Activated CD4-positive, alpha-beta T cell treated with anti-CD3 and anti-CD28 coated beads, Interleukin-2, amount 10 ng/mL, durations not matched to agents 7 days and 5 days (primary cell): ENCODE results near the gene CBX2. TPM values are rescaled to one million over a fixed set of nuclear protein-coding genes. Genes with fewer than 3 reads are reported as not detected.

ENCODE experiments used
- CTCF ChIA-PET: fragments of 350-600 bp; sonication (Branson Sonifier 250); formaldehyde crosslinking; loops from one replicate; lab custom pipeline; 2021; ENCODE audit warnings: antibody characterized with exemption; lab: Charles Lee
- POLR2A ChIA-PET: fragments of 350-600 bp; sonication (Branson Sonifier 250); formaldehyde crosslinking; loops from one replicate; lab custom pipeline; 2021; ENCODE audit warnings: antibody characterized with exemption; lab: Charles Lee
- DNase-seq: peaks from one replicate; pipeline ENCODE4 v3.0.0-alpha.2; 2020
- H3K27ac Mint-ChIP-seq: one replicate; pipeline ENCODE4 v1.8.0; 2021; ENCODE audit warnings: mild to moderate bottlenecking, moderate library complexity, mixed read lengths
- H3K27me3 Mint-ChIP-seq: one replicate; pipeline ENCODE4 v1.8.0; 2021; ENCODE audit warnings: mixed read lengths
- H3K36me3 Mint-ChIP-seq: one replicate; pipeline ENCODE4 v1.8.0; 2021; ENCODE audit warnings: low read depth, mixed read lengths
- H3K4me1 Mint-ChIP-seq: one replicate; pipeline ENCODE4 v1.8.0; 2021; ENCODE audit warnings: mixed read lengths
- H3K4me3 Mint-ChIP-seq: one replicate; pipeline ENCODE4 v1.8.0; 2021; ENCODE audit warnings: mild to moderate bottlenecking, moderate library complexity, mixed read lengths
- H3K9me3 Mint-ChIP-seq: one replicate; pipeline ENCODE4 v1.8.0; 2021; ENCODE audit warnings: mixed read lengths
- total RNA-seq, 2 experiments: library from RNA; stranded (reverse); gene quantifications; one replicate each; pipeline ENCODE4 v1.2.3, GENCODE V29; 2021

CBX2 gene
- total RNA-seq, 2 experiments from 2014 or later: 4.6 to 5.5 TPM

GRCh38 chr17:79796444-79796762 lies 18.5 kb downstream of the CBX2 start:
- Mint-ChIP-seq H3K27ac (peak overlapping the region; percentile 88), H3K9me3 (no peaks in the 10 kb centered on the region), H3K36me3 (peaks cover 9% of the 10 kb centered on the region), H3K27me3 (peaks cover 48% of the 10 kb centered on the region), H3K4me3 (peak overlapping the region; percentile 85), H3K4me1 (peaks cover 31% of the 10 kb centered on the region)
- DNase-seq: no peak
- POLR2A ChIA-PET: interaction anchor here (0.6 to 1.0 kb wide), 2 partner anchors 43 to 191 kb away, joined by 3 to 6 read pairs; partner anchors contain the start of gene CBX4
- CTCF ChIA-PET: interaction anchor here (0.7 to 22.3 kb wide), 4 partner anchors 22 to 1086 kb away, joined by 3 to 257 read pairs (median 4); partner anchors contain the start of gene CBX4

DNA sequence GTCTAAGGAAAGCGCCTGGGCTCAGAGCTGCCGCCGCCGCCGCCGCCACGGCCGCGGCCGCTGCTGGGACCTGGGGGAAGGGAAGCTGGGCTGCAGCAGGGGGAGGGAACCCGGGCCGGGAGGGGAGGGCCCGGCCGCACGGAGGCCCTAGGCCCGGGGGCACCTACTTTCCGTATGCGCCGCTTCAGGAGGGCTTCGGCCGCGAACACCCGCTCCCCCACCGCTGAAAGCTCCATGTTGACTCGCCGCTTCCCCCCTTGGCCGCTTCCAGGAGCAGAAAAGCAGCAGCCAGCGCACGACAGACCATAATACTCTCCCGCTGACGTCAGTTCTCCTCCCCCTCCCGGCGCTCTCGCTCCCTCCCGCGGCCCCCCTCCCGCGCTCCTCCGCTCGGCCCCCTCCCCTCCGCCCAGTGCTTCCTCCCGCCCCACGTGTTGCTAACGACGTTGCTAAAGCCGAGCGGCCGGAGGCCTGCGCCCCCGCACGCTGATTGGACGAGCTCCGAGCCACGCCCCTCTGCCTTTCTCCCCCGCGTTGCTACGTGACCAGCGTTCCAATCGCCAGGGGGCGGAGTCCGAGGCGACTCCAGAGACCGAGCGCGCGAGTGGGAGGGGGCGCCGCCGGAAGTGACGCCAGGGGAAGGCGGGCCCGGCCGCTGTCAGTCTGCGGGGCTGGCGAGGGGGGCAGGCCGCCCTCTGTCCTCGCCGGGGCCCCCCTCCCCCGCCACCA lies 19.0 kb downstream of the CBX2 start, which contains the start of gene CBX8:
TSS of gene CBX8 (minus strand) at position 315 of the 729 bp plus-strand sequence. CDS start at position 236, 79 bp downstream.
- H3K36me3 Mint-ChIP-seq: peaks cover 9% of the 10 kb centered on the region
- ChIA-PET CTCF (interaction anchor here (0.7 to 22.3 kb wide), 7 partner anchors 11 to 1085 kb away, joined by 3 to 257 read pairs (median 4); partner anchors contain the start of gene CBX4), POLR2A (interaction anchor here (0.6 to 1.0 kb wide), 2 partner anchors 42 to 190 kb away, joined by 3 to 6 read pairs; partner anchors contain the start of gene CBX4)
- H3K4me1 Mint-ChIP-seq: peaks cover 31% of the 10 kb centered on the region
- peak within 1 kb of the TSS; percentile 85 for H3K4me3 Mint-ChIP-seq
- no peaks in the 10 kb centered on the region for H3K9me3 Mint-ChIP-seq
- peak; percentile 100 for DNase-seq
- H3K27me3 Mint-ChIP-seq: peaks cover 50% of the 10 kb centered on the region
- peak within 1 kb of the TSS; percentile 88 for H3K27ac Mint-ChIP-seq

DNA sequence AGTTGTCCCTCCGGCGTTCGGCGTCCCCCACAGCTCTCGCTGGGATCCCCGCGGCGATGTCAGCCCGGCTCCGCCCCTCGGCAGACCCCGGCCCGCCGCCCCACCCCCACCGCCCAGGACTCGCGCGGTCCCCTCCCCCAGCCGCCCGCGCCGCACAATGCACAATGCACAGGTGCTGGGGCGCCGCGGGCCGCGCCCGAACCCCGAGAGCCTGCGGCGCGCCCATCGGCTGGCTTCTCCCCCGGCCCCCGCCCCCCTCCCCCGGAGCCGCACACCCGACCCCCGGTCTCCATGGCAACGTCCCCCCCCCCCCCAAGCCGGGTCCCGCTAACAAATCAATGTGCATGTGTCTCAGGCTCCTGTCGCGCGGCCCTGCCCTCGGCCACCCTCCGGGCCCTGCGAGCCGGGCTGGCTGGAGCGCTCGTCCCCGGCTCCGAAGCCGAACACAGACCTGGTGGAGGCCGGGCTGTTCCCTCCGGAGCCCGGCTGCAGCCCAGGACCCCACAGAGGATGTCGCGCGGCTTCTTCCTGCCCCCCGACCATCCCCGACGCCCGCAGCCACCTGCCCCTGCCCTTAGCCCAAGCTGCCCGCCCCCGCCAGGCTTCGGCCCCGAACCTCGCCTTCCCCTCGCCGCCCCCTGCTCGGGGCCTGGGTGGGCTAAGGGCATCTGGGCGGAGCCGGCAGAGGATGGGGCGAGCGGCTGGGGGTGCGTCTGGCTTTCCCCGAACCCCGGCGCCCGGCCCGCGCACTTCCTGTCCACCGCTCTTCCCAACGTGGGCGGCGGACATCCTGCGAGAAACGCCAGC lies 19.7 kb downstream of the CBX2 start:
- Mint-ChIP-seq H3K4me1 (peaks cover 29% of the 10 kb centered on the region), H3K4me3 (no peak overlapping the region), H3K27ac (no peak overlapping the region)

DNA sequence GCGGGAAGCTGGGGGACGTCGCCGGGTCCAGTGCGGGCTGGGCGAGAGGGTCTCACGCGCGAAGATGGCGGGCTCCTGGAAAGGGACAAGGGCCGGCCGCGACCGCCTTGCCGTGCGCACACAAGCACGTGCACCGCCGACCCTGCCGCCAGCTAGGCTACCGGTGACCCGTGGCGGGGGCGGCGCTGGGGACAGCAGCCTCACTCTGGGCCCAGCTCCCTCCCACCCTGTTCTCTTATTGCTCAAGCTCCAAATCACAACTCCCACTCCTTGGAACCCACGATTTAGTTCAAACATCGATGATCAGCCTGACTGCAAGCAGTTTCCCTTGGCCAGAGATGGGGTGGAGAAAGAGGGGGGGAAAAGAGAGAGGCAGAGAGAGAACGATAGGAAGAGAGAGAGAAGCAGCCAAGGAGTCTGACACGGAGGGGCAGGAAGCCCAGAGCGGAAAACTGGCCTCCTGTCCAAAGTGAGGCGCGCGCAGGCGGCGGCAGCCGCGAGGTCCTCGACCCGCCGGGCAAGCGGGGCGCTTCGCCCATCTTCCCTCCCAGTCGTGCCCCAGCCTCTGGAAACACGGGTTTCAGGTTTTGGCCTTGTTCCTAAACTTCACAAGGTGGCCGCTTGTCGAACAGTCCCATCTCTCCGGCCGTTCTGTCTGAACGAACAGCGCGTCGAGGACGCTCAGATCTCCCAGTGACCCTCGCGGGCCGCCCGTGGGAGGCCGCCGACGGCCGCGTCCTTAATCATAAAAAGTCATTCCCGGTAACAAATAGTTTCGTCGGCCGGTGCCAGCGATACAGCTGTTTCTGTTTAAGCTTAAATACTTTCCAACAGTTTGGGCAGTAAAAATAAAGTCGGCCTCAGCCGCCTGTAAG lies 20.6 kb downstream of the CBX2 start:
- H3K4me3 Mint-ChIP-seq: peak overlapping the region; percentile 44
- no peak for DNase-seq
- H3K27ac Mint-ChIP-seq: peak overlapping the region; percentile 60
- peaks cover 9% of the 10 kb centered on the region for H3K36me3 Mint-ChIP-seq
- H3K27me3 Mint-ChIP-seq: peaks cover 50% of the 10 kb centered on the region
- POLR2A ChIA-PET: no interaction called here
- CTCF ChIA-PET: interaction anchor here (0.7 to 22.3 kb wide), 7 partner anchors 9 to 101 kb away, joined by 3 to 257 read pairs (median 5); partner anchors contain the start of gene CBX4
- no peaks in the 10 kb centered on the region for H3K9me3 Mint-ChIP-seq
- H3K4me1 Mint-ChIP-seq: peaks cover 29% of the 10 kb centered on the region

More for the DNA sequence above, 19.7 kb downstream of the CBX2 start:
- Mint-ChIP-seq H3K9me3 (no peaks in the 10 kb centered on the region), H3K36me3 (peaks cover 9% of the 10 kb centered on the region), H3K27me3 (peaks cover 49% of the 10 kb centered on the region)
- no peak for DNase-seq
- ChIA-PET POLR2A (interaction anchor here (1.0 kb wide), 1 partner anchor 41 kb away, joined by 6 read pairs; the partner anchor contains the start of gene CBX4), CTCF (interaction anchor here (0.8 to 22.3 kb wide), 6 partner anchors 10 to 211 kb away, joined by 3 to 257 read pairs (median 4); partner anchors contain the start of gene CBX4)

GRCh38 chr17:79799174-79799537 lies 21.2 kb downstream of the CBX2 start:
- H3K27ac Mint-ChIP-seq: peak overlapping the region; percentile 66
- peaks cover 31% of the 10 kb centered on the region for H3K4me1 Mint-ChIP-seq
- ChIA-PET POLR2A (no interaction called here), CTCF (interaction anchor here (0.7 to 22.3 kb wide), 6 partner anchors 8 to 101 kb away, joined by 3 to 257 read pairs (median 4); partner anchors contain the start of gene CBX4)
- no peaks in the 10 kb centered on the region for H3K9me3 Mint-ChIP-seq
- peaks cover 50% of the 10 kb centered on the region for H3K27me3 Mint-ChIP-seq
- DNase-seq: no peak
- peak overlapping the region; percentile 37 for H3K4me3 Mint-ChIP-seq
- H3K36me3 Mint-ChIP-seq: peaks cover 7% of the 10 kb centered on the region

DNA sequence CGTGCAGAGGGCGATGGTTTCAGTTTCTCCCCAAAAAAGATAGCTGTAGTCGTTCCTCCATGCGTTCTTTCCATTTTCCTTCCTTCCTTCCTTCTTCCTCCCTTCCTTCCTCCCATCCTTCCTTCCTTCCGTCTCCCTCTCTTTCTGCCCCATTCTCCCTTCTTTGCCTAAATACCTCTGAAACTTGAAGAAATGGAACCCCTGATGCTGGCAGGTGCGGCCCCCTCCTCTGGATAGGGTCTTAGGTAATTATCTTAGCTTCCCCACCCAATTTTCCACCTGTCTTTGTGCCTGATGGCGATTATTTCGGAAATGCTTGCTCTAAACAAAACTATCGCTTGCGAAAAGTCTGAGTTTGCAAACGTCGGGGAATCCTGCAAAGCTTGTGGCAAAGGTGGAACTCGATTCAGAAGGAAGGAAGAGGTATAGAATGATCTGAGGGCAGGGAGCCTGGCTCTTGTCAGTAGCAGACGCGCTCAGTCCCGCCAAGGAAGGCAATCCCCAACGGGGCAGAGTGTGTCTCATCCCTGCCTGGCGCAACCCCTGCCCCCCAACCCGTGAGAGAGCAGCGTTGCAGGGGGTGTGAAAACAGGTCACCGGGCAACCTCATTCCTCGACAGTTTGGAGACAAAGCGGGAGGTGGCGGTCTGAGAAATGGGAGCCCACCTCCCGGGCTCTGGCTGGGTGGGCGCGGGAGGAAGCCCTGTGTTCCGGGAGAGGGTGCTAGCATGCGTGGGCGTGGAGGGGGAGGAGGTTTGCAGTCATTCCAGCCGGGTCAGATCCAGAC lies 21.8 kb downstream of the CBX2 start:
- ChIA-PET CTCF (interaction anchor here (0.5 to 22.3 kb wide), 7 partner anchors 8 to 189 kb away, joined by 3 to 257 read pairs (median 3); partner anchors contain the start of gene CBX4), POLR2A (no interaction called here)
- Mint-ChIP-seq H3K9me3 (no peaks in the 10 kb centered on the region), H3K4me3 (peak overlapping the region; percentile 37), H3K27me3 (peaks cover 55% of the 10 kb centered on the region), H3K4me1 (peaks cover 36% of the 10 kb centered on the region), H3K27ac (peak overlapping the region; percentile 66), H3K36me3 (peaks cover 10% of the 10 kb centered on the region)
- no peak for DNase-seq

- H3K4me1 Mint-ChIP-seq: peaks cover 44% of the 10 kb centered on the region
- peak; percentile 37 for DNase-seq
- H3K27ac Mint-ChIP-seq: peak overlapping the region; percentile 58
- CTCF ChIA-PET: interaction anchor here (3.6 to 22.3 kb wide), 2 partner anchors 10 to 45 kb away, joined by 25 to 257 read pairs; partner anchors contain the start of gene CBX4
- H3K9me3 Mint-ChIP-seq: no peaks in the 10 kb centered on the region
- peaks cover 10% of the 10 kb centered on the region for H3K36me3 Mint-ChIP-seq
- H3K4me3 Mint-ChIP-seq: peak overlapping the region; percentile 44
- POLR2A ChIA-PET: no interaction called here
- peaks cover 63% of the 10 kb centered on the region for H3K27me3 Mint-ChIP-seq
These were observed 22.6 kb downstream of the CBX2 start for GRCh38 chr17:79800325-79801155.

DNA sequence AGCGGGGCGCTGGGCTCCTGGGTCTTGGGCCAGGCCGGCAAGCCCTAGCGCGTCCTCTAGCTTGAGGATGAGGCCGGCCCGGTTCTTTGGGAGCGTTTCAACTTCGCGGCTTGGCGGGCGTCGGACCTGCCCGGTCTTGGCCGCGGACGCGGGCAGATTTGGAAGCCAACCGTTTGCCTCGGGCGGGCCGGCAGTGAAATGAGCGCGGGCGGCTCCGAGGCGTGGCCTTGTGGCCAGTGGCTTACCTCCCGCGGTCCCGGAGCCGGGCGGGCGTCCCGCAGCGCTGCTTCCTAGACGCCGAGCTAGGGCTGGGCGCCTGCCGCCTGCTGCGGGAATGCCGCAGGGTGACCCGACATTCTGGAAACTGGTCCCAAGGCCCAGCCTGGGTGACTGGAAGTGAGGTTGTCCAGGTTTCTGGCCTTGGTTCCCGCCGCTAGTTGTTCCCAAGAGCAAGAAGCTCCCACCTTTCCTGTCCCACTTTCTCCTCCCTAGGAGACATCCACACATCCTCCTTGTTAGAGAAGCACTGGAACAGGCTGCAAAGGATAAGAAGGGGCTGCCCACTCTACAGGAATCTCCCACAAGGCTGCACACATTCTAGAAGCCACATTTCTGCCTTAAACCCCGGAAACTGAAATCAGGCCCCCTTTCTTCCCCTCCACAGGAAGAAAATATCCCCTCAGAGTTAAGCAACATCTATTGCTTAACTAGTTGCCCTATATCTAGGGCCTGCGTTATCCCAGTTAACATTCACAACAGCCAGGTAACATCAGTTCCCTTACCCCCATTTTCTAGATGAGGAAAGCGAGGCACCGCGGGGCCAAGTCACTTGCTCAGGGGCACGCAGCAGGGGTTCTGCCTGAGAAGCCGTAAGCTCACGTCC lies 23.4 kb downstream of the CBX2 start:
- H3K4me3 Mint-ChIP-seq: no peak overlapping the region
- peaks cover 61% of the 10 kb centered on the region for H3K27me3 Mint-ChIP-seq
- H3K27ac Mint-ChIP-seq: peak overlapping the region; percentile 46
- ChIA-PET CTCF (interaction anchor here (0.9 to 22.3 kb wide), 3 partner anchors 9 to 44 kb away, joined by 3 to 257 read pairs (median 25); partner anchors contain the start of gene CBX4), POLR2A (no interaction called here)
- peaks cover 41% of the 10 kb centered on the region for H3K4me1 Mint-ChIP-seq
- H3K9me3 Mint-ChIP-seq: no peaks in the 10 kb centered on the region
- peaks cover 5% of the 10 kb centered on the region for H3K36me3 Mint-ChIP-seq
- no peak for DNase-seq

GRCh38 chr17:79802039-79802735 lies 24.2 kb downstream of the CBX2 start:
- Mint-ChIP-seq H3K4me1 (peaks cover 39% of the 10 kb centered on the region), H3K9me3 (no peaks in the 10 kb centered on the region), H3K27ac (no peak overlapping the region), H3K36me3 (peaks cover 5% of the 10 kb centered on the region), H3K27me3 (peaks cover 68% of the 10 kb centered on the region), H3K4me3 (peak overlapping the region; percentile 11)
- CTCF ChIA-PET: interaction anchor here (0.9 to 22.3 kb wide), 3 partner anchors 8 to 43 kb away, joined by 3 to 257 read pairs (median 25); partner anchors contain the start of gene CBX4
- DNase-seq: no peak
- POLR2A ChIA-PET: no interaction called here
